Measurements from ENCODE around the gene RGR. TPM values are rescaled to one million over a fixed set of nuclear protein-coding genes. Genes with fewer than 3 reads are reported as not detected.

Gene RGR
- polyA plus RNA-seq, 2 of the 4 experiments (the other 2 are of a cell fraction), result not detected

GRCh38 chr10:84213076-84213475 is 31.8 kb upstream of the RGR start:
- no peak for TF ChIP-seq ZFP36 (IDR thresholded peaks at IDR 0.05; ENCODE audit: borderline replicate concordance, partially characterized antibody)
- TF ChIP-seq RFX5 (IDR thresholded peaks at IDR 0.05), result no peak
- TF ChIP-seq CTCF (IDR thresholded peaks at IDR 0.05), result no peak
- TF ChIP-seq TP53 (CRISPR knock-in tag; IDR thresholded peaks at IDR 0.05), result no peak
- TF ChIP-seq FOSL2 (IDR thresholded peaks at IDR 0.05), result no peak
- no peak for TF ChIP-seq FOSL2 (CRISPR knock-in tag; IDR thresholded peaks at IDR 0.05)
- TF ChIP-seq POLR2AphosphoS2 (conservative IDR thresholded peaks at IDR 0.05; ENCODE audit: low read length), result no peak
- TF ChIP-seq ATOH8 (CRISPR knock-in tag; IDR thresholded peaks at IDR 0.05; ENCODE audit: low read depth), result no peak
- TF ChIP-seq ESRRA (IDR thresholded peaks at IDR 0.05; ENCODE audit: borderline replicate concordance, low read length), result no peak
- TF ChIP-seq ELK1 (IDR thresholded peaks at IDR 0.05; ENCODE audit: low read depth, low read length), result no peak
- TF ChIP-seq PHF8 (IDR thresholded peaks at IDR 0.05; ENCODE audit: borderline replicate concordance, low read depth), result no peak
- no peak for TF ChIP-seq CHD2 (IDR thresholded peaks at IDR 0.05; ENCODE audit: low read length, partially characterized antibody)
- no peak for TF ChIP-seq GATA3 (IDR thresholded peaks at IDR 0.05; ENCODE audit: borderline replicate concordance)
- TF ChIP-seq ZC3H11A (IDR thresholded peaks at IDR 0.05), result no peak
- no peak for TF ChIP-seq CEBPB (IDR thresholded peaks at IDR 0.05)
- TF ChIP-seq FOXS1 (CRISPR knock-in tag; IDR thresholded peaks at IDR 0.05), result no peak
- no peak for TF ChIP-seq CBX8 (IDR thresholded peaks at IDR 0.05)
- no peak for TF ChIP-seq CBX2 (IDR thresholded peaks at IDR 0.05; ENCODE audit: borderline replicate concordance, low read depth)
- TF ChIP-seq MYC (IDR thresholded peaks at IDR 0.05; ENCODE audit: borderline replicate concordance, low read length), result no peak
- TF ChIP-seq HMGXB4 (CRISPR knock-in tag; IDR thresholded peaks at IDR 0.05; ENCODE audit: borderline replicate concordance), result no peak
- no peak for TF ChIP-seq KDM1A (IDR thresholded peaks at IDR 0.05; ENCODE audit: low read depth)
- Histone ChIP-seq H3K9me3 (no peaks in the 10 kb centered on the region), H3K27ac (no peak overlapping the region), H3K4me3 (no peak overlapping the region), H3K4me2 (no peak overlapping the region), H3K4me1 (no peaks in the 10 kb centered on the region)
- ChIA-PET CTCF (interaction anchor here (1.2 to 2.0 kb wide), 4 partner anchors 12 to 66 kb away, joined by 3 to 5 read pairs (median 3); no protein-coding TSS in a partner anchor), POLR2A (no interaction called here)
- FAIRE-seq (no peak), ATAC-seq (no peak), DNase-seq (ENCODE audit: low read depth in 1 of 2, low spot score in 1 of 2) (no peak)
- WGBS (ENCODE audit: missing lambda C conversion rate), result 32% methylated on average over 8 of the region's 11 CpGs

GRCh38 chr10:84214046-84214572 is 30.7 kb upstream of the RGR start:
- WGBS (ENCODE audit: missing lambda C conversion rate), result 38% methylated on average over 18 of the region's 25 CpGs
- Histone ChIP-seq H3K4me2 (peak overlapping the region; percentile 39; the same call in 1 of the 3 replicates), H3K4me3 (0 out of 3 replicates have a peak overlapping the region, but pooled peaks have one; percentile 8), H3K27ac (no peak overlapping the region), H3K9me3 (no peaks in the 10 kb centered on the region), H3K4me1 (no peaks in the 10 kb centered on the region)
- FAIRE-seq (no peak), DNase-seq (ENCODE audit: low read depth in 1 of 2, low spot score in 1 of 2) (peak in 1 of 2 experiments; percentile 25), ATAC-seq (peak; percentile 33 to 67; a peak in 3 of 6 replicates)
- ChIA-PET POLR2A (no interaction called here), CTCF (interaction anchor here (1.0 to 2.3 kb wide), 4 partner anchors 8 to 326 kb away, joined by 3 to 13 read pairs (median 4); no protein-coding TSS in a partner anchor)
- TF ChIP-seq CTCF (IDR thresholded peaks at IDR 0.05) (no peak), JUN (IDR thresholded peaks at IDR 0.05) (no peak), ZFP36 (IDR thresholded peaks at IDR 0.05; ENCODE audit: borderline replicate concordance, partially characterized antibody) (no peak), TP53 (CRISPR knock-in tag; IDR thresholded peaks at IDR 0.05) (no peak), SMC3 (IDR thresholded peaks at IDR 0.05) (no peak), FOXS1 (CRISPR knock-in tag; IDR thresholded peaks at IDR 0.05) (no peak), ZSCAN20 (CRISPR knock-in tag; IDR thresholded peaks at IDR 0.05) (no peak), KDM1A (IDR thresholded peaks at IDR 0.05; ENCODE audit: low read depth) (no peak), FOSL2 (IDR thresholded peaks at IDR 0.05) (no peak), FOSL2 (CRISPR knock-in tag; IDR thresholded peaks at IDR 0.05) (no peak), FOSB (CRISPR knock-in tag; IDR thresholded peaks at IDR 0.05) (no peak), HEYL (CRISPR knock-in tag; IDR thresholded peaks at IDR 0.05) (no peak)

Data from A549 (cell line).